ENCODE measurements around the gene LARP4B. TPM values are rescaled to one million over a fixed set of nuclear protein-coding genes. Genes with fewer than 3 reads are reported as not detected.

Gene LARP4B
- total and polyA plus RNA-seq, 2 experiments from 2014 or later: 18.3 to 52.3 TPM

DNA sequence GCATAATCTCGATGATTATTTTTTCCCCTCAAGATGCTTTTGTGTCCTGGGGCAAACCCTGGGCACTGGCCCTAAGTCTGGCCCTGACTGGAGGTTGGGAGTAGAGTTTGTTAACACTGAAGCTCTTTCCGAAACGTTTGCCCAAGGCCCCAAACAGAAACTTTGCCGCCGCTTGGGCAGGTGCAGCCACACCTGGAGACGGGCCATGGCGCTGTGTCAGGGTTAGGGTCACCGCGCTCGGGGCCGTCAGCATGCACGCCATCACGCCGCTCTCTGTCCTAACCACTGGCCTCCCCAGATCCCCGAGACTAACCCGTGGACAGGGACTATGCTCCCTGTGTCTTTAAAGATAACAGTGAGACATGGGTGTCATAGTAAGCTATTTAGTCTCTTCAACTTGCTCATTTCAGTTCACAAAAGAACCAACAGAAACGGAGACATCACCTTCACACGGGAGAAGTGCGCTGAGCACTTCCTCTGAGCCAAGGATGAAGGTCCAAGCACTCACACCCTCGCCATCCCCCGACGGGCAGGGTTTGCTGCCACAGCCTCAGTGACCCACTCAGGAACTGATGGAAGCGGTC, 156.8 kb downstream of the LARP4B start (continued):
- TF ChIP-seq, protein P1, sequence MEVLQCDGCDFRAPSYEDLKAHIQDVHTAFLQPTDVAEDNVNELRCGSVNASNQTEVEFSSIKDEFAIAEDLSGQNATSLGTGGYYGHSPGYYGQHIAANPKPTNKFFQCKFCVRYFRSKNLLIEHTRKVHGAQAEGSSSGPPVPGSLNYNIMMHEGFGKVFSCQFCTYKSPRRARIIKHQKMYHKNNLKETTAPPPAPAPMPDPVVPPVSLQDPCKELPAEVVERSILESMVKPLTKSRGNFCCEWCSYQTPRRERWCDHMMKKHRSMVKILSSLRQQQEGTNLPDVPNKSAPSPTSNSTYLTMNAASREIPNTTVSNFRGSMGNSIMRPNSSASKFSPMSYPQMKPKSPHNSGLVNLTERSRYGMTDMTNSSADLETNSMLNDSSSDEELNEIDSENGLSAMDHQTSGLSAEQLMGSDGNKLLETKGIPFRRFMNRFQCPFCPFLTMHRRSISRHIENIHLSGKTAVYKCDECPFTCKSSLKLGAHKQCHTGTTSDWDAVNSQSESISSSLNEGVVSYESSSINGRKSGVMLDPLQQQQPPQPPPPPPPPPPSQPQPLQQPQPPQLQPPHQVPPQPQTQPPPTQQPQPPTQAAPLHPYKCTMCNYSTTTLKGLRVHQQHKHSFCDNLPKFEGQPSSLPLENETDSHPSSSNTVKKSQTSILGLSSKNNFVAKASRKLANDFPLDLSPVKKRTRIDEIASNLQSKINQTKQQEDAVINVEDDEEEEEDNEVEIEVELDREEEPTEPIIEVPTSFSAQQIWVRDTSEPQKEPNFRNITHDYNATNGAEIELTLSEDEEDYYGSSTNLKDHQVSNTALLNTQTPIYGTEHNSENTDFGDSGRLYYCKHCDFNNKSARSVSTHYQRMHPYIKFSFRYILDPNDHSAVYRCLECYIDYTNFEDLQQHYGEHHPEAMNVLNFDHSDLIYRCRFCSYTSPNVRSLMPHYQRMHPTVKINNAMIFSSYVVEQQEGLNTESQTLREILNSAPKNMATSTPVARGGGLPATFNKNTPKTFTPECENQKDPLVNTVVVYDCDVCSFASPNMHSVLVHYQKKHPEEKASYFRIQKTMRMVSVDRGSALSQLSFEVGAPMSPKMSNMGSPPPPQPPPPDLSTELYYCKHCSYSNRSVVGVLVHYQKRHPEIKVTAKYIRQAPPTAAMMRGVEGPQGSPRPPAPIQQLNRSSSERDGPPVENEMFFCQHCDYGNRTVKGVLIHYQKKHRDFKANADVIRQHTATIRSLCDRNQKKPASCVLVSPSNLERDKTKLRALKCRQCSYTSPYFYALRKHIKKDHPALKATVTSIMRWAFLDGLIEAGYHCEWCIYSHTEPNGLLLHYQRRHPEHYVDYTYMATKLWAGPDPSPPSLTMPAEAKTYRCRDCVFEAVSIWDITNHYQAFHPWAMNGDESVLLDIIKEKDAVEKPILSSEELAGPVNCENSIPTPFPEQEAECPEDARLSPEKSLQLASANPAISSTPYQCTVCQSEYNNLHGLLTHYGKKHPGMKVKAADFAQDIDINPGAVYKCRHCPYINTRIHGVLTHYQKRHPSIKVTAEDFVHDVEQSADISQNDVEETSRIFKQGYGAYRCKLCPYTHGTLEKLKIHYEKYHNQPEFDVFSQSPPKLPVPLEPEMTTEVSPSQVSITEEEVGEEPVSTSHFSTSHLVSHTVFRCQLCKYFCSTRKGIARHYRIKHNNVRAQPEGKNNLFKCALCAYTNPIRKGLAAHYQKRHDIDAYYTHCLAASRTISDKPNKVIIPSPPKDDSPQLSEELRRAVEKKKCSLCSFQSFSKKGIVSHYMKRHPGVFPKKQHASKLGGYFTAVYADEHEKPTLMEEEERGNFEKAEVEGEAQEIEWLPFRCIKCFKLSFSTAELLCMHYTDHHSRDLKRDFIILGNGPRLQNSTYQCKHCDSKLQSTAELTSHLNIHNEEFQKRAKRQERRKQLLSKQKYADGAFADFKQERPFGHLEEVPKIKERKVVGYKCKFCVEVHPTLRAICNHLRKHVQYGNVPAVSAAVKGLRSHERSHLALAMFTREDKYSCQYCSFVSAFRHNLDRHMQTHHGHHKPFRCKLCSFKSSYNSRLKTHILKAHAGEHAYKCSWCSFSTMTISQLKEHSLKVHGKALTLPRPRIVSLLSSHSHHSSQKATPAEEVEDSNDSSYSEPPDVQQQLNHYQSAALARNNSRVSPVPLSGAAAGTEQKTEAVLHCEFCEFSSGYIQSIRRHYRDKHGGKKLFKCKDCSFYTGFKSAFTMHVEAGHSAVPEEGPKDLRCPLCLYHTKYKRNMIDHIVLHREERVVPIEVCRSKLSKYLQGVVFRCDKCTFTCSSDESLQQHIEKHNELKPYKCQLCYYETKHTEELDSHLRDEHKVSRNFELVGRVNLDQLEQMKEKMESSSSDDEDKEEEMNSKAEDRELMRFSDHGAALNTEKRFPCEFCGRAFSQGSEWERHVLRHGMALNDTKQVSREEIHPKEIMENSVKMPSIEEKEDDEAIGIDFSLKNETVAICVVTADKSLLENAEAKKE (CRISPR knock-in tag; IDR thresholded peaks at IDR 0.05): no peak
- no peak for TF ChIP-seq NANOG (IDR thresholded peaks at IDR 0.05; ENCODE audit: borderline replicate concordance)
- TF ChIP-seq POLR2AphosphoS5 (IDR thresholded peaks at IDR 0.05; ENCODE audit: low read depth): no peak
- TF ChIP-seq STAT1 (IDR thresholded peaks at IDR 0.05; ENCODE audit: unreplicated experiment): no peak
- no peak for TF ChIP-seq EZH2phosphoT487 (IDR thresholded peaks at IDR 0.05; ENCODE audit: unreplicated experiment)
- TF ChIP-seq, protein P2, sequence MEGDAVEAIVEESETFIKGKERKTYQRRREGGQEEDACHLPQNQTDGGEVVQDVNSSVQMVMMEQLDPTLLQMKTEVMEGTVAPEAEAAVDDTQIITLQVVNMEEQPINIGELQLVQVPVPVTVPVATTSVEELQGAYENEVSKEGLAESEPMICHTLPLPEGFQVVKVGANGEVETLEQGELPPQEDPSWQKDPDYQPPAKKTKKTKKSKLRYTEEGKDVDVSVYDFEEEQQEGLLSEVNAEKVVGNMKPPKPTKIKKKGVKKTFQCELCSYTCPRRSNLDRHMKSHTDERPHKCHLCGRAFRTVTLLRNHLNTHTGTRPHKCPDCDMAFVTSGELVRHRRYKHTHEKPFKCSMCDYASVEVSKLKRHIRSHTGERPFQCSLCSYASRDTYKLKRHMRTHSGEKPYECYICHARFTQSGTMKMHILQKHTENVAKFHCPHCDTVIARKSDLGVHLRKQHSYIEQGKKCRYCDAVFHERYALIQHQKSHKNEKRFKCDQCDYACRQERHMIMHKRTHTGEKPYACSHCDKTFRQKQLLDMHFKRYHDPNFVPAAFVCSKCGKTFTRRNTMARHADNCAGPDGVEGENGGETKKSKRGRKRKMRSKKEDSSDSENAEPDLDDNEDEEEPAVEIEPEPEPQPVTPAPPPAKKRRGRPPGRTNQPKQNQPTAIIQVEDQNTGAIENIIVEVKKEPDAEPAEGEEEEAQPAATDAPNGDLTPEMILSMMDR (conservative IDR thresholded peaks at IDR 0.05; ENCODE audit: low read depth in 2 of 2): no peak
- TF ChIP-seq, protein P3, sequence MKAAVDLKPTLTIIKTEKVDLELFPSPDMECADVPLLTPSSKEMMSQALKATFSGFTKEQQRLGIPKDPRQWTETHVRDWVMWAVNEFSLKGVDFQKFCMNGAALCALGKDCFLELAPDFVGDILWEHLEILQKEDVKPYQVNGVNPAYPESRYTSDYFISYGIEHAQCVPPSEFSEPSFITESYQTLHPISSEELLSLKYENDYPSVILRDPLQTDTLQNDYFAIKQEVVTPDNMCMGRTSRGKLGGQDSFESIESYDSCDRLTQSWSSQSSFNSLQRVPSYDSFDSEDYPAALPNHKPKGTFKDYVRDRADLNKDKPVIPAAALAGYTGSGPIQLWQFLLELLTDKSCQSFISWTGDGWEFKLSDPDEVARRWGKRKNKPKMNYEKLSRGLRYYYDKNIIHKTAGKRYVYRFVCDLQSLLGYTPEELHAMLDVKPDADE (IDR thresholded peaks at IDR 0.05): no peak
- TF ChIP-seq ZNF331 (CRISPR knock-in tag; IDR thresholded peaks at IDR 0.05; ENCODE audit: low read depth): no peak
